HG02970 (cell line): ENCODE data around the gene PLVAP.

ENCODE experiments used
- ATAC-seq: cut with Tn5 transposase; IDR thresholded peaks from one replicate; pipeline ENCODE4 v1.9.1; 2021; ENCODE audit warnings: mild to moderate bottlenecking, moderate library complexity, moderate number of reproducible peaks; ENCODE audit not compliant: unreplicated experiment, low FRiP score

Gene PLVAP

GRCh38 chr19:17336872-17337674 lies 40.1 kb downstream of the PLVAP start, which contains the start of gene GTPBP3:
Gene GTPBP3 (plus strand): TSS chr19:17337553. CDS start chr19:17337612, 59 bp downstream.
- peak; percentile 66 for ATAC-seq

- ATAC-seq, result no peak
These were observed 41.6 kb downstream of the PLVAP start for GRCh38 chr19:17335575-17335974.

GRCh38 chr19:17334414-17335409 lies 42.4 kb downstream of the PLVAP start, which contains the start of gene ANO8:
Gene ANO8 (minus strand): TSS chr19:17334855. CDS start chr19:17334670, 185 bp downstream.
- peak; percentile 43 for ATAC-seq

GRCh38 chr19:17333611-17334413 lies 43.3 kb downstream of the PLVAP start:
- no peak for ATAC-seq

- no peak for ATAC-seq
These were observed 44.2 kb downstream of the PLVAP start for GRCh38 chr19:17332677-17333581.

- no peak for ATAC-seq
These were observed 44.8 kb downstream of the PLVAP start for GRCh38 chr19:17332360-17332676.

GRCh38 chr19:17331045-17331558 lies 46.0 kb downstream of the PLVAP start:
- ATAC-seq, result no peak

GRCh38 chr19:17330262-17331044 lies 46.7 kb downstream of the PLVAP start:
- no peak for ATAC-seq

GRCh38 chr19:17329366-17330261 lies 47.5 kb downstream of the PLVAP start:
- no peak for ATAC-seq

GRCh38 chr19:17328517-17329365 lies 48.4 kb downstream of the PLVAP start:
- ATAC-seq, result no peak

- no peak for ATAC-seq
These were observed 49.3 kb downstream of the PLVAP start for GRCh38 chr19:17327654-17328516.

GRCh38 chr19:17327068-17327653 lies 50.0 kb downstream of the PLVAP start:
- no peak for ATAC-seq

GRCh38 chr19:17326595-17326966 lies 50.6 kb downstream of the PLVAP start:
- ATAC-seq, result no peak

GRCh38 chr19:17325881-17326594 lies 51.1 kb downstream of the PLVAP start:
- no peak for ATAC-seq

- no peak for ATAC-seq
These were observed 52.0 kb downstream of the PLVAP start for GRCh38 chr19:17325133-17325532.
